ENCODE measurements around the gene ST6GALNAC6.

Gene ST6GALNAC6

DNA sequence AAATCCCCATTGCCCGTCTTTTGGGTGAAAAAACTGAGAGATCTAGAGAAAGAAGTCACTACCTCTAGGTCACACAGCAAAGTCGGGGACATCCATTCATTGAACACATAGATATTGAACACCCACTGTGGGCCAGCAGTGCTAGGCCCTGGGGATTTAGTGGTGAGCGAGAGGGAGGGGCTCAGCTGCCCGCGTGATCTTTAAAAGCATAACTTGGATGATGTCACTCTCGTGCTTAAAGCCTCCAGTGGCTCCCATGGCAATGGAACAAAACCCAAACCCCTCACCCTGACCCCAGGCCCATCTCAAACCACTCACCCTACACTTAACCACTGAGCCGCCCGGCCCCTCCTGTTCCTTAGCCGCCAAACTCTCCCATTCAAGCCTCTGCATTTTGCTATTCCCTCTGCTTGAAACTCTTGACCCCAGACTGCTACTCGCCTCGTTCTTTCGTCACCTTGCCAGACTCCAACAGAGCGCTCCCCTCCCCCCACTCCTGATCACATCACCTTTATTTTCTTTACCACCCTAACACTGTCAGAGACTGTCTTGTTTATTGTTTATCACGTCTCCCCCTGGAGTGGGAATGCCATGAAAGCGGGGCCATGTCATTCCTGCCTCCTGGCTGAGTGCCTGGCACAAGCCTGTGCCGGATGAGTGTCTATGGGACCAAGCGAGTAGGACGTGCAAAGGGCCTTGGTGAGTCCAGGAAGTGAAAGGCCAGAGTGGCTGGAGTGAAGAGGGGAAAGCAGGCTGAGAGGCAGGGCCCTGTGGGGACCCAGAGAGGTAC is 31.9 kb upstream of the ST6GALNAC6 start:
- DNase-seq: peak; percentile 72

DNA sequence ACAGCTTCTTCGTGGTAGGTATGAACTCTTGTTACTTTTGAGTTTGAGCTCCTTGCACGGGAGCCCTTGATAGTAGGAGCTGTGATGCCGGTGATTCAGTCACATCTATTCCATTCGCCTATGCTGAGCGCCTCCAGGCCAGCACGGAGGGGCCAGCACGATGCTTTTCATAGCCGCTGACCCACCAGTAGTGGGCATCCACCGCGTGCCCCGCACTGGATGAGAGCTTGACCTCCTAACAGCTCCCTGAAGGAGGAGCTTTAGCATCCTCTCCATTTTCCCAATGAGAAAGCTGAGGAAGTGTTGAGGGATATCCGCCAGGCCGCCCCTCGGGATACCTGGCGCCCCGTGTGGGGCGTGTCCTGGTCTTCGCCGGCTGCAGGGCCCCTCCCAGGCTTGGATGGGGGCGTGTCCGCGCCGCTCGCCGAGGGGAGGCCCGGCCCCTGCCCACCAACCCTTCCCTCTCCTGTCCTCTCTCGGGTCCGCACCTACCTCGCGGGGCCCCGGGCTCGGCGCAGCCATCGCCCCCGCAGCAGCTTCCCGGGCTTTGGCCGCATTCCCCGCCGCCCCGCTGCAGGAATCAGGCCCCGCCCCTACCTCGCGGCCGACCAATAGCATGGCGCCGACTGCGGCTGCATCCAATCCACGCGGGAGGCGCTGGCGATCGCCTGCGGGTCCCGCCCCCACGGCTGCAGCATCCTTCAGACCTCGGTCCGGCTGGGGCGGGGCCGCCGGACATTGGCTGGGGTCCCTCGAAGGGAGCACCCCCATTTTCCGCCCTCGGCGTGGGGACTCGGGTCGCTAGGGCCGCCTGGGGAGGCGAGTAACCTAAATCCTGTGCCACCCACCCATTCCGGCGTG is 31.1 kb upstream of the ST6GALNAC6 start, which contains the start of gene PIP5KL1:
PIP5KL1 (minus strand) TSS at position 547 of the 861 bp plus-strand sequence; CDS start at position 522, 25 bp downstream.
- DNase-seq: peak; percentile 54

DNA sequence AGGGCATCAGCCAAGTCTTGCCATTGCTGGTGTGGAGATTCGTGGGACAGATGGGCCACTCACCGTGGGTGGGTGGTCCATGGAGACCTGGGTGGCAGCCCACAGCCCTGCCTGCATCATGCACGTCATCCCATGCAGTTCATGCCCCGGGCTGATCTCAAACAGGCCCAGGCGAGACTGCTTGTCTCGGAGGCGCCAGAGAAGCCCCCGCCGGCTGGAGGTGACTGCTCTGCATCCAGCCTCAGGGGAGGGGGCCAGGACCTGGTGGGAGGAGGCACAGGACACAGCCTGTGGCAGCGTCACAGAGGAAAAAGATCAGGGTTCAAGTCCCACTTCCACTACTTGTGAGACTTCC is 30.2 kb upstream of the ST6GALNAC6 start:
- no peak for DNase-seq

DNA sequence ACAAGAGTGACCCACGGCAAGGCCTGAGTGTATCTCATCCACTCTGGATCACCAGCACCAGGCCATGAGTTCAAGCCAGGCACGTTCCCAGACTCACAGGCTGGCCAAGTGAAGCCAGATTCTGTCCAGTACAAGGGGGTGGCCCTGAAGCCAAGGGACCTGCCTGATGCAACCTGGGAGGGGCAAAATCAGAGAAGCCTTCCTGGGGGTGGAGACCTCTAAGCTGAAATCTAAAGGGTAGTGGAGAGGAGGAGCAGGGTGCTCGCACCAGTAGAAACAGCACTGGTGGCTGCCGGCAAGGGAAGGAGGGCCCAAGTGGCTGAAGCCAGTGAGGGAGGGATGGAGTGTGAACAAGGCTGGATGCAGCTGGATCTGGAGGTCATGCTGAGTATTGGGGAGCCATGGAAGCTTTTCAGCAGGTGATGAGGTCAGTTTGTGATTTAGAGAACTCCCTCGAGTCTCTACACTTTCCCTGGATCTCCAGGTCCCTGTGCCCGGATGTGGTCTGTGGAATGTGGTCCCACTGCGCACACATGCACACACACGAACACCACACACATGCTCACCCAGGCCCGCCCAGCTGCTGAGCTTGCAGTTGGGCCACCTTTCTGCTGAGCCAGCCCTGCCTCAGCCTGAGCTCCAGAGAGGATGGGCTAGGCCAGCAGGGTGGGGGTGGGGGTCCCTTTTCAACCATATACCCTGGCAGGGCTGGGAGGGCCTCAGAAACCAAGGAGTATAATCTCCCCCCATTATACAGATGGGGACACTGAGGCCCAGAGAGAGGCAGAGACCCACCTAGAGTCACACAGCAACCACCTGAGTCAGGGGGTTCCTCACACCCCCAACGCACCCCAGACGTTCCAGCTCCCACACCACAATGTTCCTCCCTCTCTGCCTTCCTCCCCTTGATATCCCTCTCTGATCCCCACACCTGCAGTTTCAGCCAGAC is 29.5 kb upstream of the ST6GALNAC6 start:
- DNase-seq: no peak

DNA sequence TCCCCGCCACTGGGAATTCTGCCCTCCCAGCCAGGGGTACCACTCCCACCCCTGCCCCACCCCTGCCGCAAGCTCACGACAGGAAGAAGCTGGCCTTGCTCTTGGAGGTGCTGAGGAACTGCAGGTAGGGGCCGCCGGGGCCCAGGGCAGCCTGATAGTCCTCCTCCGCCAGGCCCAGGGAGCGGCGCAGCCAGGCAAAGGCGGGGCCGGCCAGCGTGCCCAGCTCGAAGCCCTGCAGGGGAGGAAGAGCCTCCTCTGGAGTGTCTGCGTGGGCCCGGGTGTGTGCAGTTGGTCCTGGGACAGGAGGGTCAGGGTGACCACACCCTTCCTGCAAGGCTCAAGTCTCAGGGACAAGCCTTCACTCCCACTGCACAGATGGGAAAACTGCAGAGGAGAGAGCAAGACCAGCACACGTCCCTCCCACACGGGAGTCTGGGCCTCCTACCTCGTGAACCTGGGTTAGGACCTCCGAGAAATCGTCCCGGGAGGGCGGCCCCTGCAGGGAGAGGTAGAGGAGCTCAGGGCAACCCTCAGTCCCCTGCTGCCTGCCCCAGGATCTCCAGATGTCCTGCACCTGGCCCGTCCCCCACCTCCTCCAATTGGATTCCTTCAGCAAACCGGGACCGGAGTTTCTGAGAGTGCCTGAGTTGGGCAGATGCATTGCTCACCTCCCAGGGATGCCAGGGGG is 28.7 kb upstream of the ST6GALNAC6 start:
- DNase-seq: no peak

DNA sequence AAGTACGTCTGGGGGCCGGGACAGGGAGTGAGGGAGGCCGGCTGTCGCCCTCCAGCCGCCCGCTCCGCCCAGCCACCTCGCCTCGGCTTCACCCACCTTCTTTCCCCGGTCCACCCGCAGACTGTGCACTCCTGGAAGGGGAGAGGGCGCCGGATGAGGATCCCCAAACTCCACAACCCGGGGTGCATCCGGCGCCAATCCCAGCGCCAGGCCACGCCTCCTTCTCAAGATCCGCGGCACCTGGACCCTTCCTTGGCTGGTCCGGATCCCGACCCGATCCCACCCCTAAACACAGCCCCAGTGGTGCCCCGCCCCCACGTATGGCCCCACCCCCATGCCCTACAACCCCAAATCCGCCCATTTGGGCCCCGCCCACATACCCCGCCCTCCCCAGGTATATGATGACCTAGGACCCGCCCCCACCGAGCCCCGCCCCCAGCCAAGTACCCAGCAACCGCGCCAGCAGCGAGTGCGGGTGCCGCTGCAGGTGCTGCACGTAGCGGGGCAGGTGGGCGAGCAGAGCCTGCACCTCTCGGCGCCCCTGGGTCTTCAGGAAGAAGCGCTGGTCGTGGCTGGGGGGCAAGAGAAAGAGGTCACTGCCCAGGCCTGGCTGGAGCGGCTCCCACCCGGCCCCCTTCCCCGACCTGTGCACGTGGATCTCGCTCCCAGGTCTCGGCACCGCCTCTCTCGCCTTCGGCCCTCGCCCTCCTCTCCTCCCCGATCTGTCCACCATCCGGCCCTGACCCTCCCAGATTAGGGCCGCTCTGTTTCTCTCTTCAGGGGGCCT is 28.0 kb upstream of the ST6GALNAC6 start:
- DNase-seq: peak; percentile 52

GRCh38 chr9:127926906-127927200 is 27.4 kb upstream of the ST6GALNAC6 start:
- no peak for DNase-seq

GRCh38 chr9:127925959-127926905 is 26.8 kb upstream of the ST6GALNAC6 start:
- no peak for DNase-seq

- no peak for DNase-seq
These were observed 25.5 kb upstream of the ST6GALNAC6 start for GRCh38 chr9:127924736-127925444.

DNA sequence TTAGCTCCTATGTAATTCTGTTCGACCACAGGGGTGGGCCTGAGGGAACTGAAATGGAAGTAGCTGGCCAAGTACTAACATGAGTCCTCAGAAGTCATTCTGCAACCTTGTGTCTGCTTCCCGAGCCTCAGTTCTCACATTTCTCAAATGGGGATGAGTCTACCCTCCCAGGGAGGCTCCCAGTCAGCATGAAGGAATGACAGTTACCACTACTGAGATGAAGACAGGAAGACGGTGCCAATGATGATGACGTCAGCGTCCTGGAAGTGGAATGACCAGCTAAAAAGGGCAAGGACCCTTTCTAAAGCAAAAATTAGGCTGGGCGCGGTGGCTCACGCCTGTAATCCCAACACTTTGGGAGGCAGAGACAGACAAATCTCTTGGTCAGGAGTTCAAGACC is 24.4 kb upstream of the ST6GALNAC6 start:
- no peak for DNase-seq

GRCh38 chr9:127923046-127923445 is 23.6 kb upstream of the ST6GALNAC6 start:
- no peak for DNase-seq

GRCh38 chr9:127921557-127922120 is 22.2 kb upstream of the ST6GALNAC6 start:
- no peak for DNase-seq

- no peak for DNase-seq
These were observed 21.4 kb upstream of the ST6GALNAC6 start for GRCh38 chr9:127920794-127921193.

DNA sequence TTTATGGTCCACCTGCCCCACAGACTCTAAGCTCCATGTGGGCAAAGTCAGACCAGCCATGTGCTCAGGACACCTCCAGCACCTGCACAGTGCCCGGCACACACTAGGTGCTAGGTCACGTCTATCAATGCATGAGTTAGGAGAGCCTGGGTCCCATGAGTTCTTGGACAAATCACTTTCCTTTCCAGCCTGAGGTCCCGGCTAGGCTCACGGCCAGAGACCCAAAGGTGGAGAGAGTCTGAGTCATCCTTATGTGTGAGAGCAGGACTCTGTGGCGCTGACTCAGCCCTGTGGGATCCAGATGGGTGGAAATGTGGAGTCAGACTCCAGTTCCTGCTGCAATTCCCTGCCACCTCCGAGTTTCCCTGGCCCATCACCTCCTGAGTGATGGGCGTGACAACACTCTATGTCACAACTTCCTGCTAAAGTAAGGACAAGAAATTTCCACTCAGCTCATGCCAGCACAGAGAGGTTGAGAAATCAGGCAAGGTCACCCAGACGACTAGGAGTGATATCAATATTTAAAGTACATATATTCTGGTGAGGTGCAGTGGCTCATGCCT is 19.9 kb upstream of the ST6GALNAC6 start:
- no peak for DNase-seq

GRCh38 chr9:127918183-127919107 is 19.0 kb upstream of the ST6GALNAC6 start:
- no peak for DNase-seq

DNA sequence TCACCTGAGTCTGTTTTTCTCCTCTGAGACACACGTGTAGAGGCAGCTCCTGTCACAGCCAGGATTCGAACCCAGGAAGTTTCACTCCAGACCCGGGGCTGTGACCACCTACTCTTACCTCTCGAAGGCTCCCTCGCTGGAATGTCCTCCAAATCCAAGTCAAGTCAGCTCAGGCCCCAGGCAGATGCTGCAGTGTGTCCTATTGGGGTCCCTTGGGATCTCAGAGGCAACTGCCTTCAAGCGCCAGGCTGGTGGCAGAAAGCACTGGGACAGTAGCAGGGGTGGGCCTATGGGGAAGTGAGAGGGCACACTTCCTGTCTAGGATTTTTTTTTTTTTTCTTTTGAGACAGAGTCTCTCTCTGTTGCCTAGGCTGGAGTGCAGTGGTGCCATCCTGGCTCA is 18.2 kb upstream of the ST6GALNAC6 start:
- DNase-seq: no peak

DNA sequence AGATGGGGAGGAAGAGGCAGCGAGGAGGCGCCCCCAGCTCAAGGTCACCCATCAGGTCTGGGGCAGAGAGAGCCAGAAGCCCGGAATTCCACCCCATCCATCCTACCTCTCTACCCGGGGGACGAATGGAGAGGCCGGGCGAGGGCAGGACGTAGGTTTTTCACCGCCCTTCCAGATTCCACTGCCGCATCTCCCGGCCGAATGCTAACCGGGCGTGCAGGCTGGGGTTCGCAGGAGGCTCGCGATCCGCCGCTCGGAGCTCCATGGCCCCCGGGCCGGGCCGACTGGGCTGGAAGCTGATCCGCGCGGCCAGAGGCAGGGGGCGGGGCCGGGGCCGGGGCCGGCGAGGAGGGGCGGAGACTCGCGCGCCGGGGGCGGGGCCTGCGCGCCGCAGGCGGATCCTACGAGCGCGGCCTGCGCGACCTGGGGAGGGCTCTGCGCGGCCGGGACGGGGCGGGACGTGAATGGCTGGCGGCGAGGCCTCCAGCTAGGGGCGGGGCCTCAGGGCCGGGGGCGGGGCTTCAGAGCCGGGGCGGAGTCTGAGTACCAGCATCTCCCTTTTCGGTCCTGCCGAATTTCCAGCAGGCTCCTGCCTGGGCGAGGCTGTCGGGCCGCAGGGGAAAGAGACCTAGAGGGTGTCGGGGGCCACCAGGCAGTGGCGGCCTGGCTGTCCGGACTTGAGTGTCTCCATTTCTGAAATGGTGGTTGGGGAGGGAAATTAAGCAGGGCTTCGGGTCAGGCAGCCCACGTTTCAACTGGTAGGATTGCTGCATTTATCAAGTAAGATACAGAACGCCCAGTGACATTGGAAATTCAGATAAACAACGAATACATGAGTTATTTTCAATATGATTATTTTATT is 17.5 kb upstream of the ST6GALNAC6 start, which contains the start of gene ST6GALNAC4:
ST6GALNAC4 (minus strand) TSS at position 322 of the 862 bp plus-strand sequence. CDS start 622 bp downstream, outside the sequence.
- DNase-seq: peak; percentile 60

Measured in DMS153 (cell line).